GM19467 (cell line): Measurements from ENCODE around the gene TMEM151A.
"Not testable (repeated sequence)": the region's sequence is repeated elsewhere in the genome, so short reads cannot be mapped to it uniquely, and the experiment has no call there.

Experiments used
- ATAC-seq: cut with Tn5 transposase; IDR thresholded peaks from one replicate; pipeline ENCODE4 v1.9.1; 2021; ENCODE audit warnings: mild to moderate bottlenecking, moderate library complexity; ENCODE audit not compliant: unreplicated experiment

TMEM151A gene

DNA sequence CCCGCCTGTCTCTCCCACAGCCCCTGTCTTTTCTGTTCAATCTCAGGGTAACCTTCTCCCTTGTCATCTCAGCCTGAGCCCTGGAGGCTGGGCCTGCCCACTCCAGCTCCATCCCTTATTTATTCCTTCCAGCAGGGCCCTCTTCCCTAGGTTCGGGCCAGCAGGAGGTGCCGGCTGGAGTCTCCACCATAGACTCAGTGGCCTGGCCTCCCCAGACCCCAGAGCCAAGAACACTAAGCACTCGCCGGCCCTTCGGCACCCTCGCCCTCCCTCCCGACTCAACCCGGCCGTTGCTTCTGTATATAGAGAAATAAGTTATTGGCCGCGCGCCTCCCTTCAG lies 24.7 kb upstream of the TMEM151A start:
- no peak for ATAC-seq

DNA sequence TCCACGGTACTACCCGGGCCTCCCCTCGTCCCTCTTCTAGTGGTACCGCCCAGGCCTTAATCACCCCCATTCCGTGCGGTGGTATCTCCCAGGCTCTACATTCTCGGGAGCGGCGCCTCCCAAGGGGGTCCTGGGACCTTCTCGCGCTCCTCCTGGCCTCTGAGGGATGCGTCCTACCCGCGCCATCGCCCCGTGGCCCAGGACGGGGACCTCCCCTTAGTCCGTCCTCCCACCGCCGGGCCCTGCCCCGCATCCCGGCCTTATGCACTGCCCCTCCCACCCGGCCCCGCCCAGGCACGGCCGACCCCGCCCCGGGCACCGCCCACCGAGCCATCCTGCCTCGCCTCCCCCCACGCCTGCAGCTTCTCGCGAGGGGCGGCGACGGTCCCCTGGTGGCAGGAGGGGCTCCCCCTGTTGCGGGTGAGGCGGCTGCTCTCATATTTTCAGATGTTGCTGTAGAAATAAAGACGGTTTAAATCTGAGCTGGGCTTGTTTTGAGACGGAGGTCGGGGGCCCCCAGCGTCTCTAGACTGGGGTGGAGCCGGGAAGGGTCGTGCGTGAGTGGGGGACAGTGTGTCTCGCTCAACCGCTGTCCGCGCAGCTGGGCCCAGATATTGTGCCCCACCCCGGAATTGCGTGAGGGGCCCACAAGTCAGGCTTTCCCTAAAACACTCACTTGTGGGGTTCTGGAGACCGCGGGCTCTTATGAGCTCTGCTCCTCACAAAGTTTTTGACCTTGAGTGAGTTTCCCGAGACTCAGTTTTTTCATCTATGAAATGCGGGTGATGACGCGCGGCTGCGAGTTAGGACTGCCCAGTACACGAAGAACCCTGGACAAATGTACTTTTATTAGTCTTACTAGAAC lies 24.1 kb upstream of the TMEM151A start:
- peak; percentile 40 for ATAC-seq

DNA sequence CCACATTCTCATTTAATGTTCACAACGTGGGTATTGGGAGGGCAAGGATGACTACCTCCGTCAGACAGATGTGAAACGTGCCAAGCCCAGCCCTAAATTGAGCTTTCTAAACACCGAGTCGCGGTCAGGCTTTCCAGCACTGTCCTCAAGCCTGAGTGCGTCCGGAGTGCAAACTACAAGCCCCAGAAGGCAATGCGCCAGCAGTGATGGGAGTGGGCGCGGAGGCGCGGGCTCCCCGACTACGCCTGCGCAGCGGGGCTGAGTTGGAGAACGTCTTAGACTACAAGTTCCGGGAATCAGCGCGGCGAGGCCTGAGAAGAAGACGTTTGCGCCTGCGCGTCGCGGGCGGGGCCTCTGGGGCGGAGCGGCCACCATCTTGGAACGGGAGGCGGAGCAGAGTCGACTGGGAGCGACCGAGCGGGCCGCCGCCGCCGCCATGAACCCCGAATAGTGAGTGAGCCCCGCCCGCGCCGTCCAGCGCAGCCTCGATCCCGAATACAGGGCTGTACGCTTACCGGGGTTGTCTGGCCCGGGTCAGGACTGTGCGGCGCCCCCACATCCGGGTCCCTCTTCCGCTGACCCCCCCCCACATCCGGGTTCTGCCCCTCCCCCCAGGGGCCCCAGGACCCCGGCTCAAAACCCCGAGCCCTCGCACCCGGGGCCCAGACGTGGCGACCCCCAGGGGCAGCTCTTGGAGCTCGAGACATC lies 23.3 kb upstream of the TMEM151A start, which contains the start of gene RAB1B:
RAB1B (plus strand) TSS at position 396 of the 708 bp plus-strand sequence; CDS start at position 437, 41 bp downstream.
- peak; percentile 78 for ATAC-seq

DNA sequence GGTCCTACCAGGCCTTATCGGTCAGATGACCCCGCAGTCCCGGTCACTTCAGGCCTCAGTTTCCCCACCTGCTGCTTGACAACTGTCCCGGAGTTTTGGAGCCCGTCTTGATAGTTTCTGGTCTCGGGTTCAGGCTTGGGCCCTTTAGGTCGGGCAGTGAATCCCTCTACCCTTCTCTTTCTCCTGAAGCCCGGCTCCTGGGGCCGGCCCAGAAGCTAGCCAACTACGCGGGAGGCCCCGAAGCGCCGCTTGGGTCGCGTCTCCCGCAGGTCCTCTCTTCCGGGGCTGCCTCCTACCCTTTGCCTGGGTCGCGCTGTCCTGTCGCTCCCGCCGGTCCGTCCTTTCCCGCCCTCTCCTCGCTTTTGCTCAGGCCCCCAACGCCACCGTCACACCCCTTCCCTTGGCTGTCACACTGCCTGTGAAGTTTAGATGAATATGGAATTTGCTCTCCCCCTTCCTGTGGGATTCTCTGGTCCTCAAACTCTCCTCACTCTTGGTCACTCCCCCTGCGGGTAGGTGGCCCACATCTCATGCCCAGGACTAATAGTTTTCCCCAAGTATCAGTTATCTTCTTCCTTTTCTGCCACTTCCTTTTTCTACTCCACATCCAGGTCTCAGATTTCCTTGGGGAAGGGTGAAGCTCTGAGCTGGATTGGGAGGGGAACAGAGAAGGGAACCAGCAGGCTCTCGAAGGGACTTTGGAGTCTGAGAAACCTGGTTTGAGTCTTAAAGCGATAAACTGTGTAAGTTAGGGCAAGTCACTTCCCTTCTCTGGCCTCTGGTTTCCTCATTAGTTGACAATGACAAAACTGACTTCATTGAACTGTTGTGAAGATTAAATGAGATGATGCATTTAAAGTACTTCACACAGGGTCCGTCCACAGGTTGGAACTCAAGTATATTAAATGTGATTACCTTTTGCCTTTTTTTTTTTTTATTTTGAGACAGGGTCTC lies 22.5 kb upstream of the TMEM151A start:
- no peak for ATAC-seq

DNA sequence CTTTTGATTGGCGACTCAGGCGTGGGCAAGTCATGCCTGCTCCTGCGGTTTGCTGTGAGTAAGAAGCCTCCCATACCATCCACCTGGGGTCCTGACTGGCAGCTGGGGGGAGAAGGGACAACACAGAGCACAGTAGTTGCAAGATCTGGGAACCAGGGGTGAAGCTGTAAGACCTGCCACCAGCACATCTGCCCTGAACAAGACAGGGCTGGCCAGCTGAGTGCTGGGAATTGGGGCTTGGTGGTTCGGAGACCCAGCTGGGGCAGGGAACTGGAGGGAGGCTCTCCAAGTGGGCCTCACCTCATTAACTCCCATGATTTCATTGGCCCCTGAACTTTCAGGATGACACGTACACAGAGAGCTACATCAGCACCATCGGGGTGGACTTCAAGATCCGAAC lies 19.9 kb upstream of the TMEM151A start:
- ATAC-seq, result no peak

DNA sequence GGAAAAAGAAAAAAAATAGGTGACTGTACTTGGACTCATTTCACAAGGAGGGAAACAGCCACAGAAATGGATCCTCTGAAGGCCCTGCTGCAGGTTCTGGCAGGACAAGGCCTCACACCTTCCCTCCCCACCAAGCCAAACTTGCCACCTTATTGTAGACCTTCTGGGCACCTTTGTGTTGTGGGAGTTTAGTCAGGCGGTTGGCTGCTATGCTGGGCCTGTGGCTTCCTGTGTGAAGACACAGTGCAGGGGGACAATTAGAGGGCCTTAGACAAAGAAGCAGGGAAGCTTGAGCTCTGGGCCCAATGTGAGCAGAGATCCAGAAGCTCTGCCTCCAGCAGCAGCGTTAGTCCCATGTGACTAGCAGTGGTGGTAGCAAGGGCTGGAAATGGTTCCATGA lies 19.1 kb upstream of the TMEM151A start:
- no peak for ATAC-seq

DNA sequence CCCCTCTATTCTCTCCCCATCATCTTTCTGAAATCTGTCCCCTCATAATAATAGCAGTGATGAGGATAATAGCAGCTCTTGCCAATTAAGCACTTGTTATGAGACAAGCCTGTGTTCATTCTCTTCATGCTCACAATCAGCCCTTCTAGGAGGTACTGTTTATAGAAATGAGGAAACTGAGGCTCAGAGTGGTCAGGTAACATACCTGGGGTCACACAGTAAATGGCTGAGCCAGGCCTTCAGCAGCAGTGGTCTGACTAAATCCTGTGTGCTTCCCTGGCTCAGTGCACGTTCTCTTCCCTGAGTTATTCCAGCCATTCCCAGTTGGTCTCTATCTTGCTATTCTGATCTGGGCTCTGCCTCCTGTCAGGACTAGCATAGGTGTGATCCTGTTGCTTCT lies 17.5 kb upstream of the TMEM151A start:
- ATAC-seq, result no peak

DNA sequence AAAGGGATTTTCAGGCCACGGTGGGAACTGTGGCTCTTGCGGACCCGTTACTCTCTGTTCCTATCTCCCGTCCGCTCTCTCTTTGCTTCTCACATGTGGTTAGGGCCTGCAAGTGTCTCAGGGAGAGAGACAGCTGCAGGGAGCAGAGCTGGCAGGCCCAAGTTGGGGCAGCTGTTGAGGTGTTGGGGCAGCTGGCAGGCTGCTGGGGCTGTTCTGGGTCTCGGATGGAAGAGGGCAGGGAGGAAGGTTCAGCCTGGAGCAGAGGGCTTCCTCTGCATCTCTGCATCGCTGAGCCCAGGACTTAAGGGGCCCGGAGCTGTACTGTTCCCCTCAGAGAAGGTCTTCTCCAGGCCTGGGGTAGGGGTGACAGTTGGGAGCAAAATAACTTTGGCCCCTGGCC lies 16.3 kb upstream of the TMEM151A start:
- ATAC-seq, result no peak

DNA sequence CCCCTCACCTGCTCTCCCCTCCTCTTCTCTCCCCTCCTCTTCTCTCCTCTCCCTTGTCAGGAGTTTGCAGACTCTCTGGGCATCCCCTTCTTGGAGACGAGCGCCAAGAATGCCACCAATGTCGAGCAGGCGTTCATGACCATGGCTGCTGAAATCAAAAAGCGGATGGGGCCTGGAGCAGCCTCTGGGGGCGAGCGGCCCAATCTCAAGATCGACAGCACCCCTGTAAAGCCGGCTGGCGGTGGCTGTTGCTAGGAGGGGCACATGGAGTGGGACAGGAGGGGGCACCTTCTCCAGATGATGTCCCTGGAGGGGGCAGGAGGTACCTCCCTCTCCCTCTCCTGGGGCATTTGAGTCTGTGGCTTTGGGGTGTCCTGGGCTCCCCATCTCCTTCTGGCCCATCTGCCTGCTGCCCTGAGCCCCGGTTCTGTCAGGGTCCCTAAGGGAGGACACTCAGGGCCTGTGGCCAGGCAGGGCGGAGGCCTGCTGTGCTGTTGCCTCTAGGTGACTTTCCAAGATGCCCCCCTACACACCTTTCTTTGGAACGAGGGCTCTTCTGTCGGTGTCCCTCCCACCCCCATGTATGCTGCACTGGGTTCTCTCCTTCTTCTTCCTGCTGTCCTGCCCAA lies 15.6 kb upstream of the TMEM151A start:
- ATAC-seq, result no peak

DNA sequence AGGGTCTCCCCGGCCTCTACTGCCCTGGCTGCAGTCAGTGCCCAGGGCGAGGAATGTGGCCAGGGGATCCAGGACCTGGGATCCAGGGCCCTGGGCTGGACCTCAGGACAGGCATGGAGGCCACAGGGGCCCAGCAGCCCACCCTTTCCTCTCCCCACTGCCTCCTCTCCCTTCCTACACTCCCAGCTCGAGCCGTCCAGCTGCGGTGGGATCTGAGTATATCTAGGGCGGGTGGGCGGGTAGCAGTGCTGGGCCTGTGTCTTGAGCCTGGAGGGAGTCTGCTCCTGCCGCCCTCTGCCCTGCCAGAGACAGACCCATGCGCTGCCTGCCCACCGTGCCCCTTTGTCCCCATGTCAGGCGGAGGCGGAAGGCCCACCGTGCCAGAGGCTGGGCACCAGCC lies 15.1 kb upstream of the TMEM151A start:
- ATAC-seq, result not testable (repeated sequence)

DNA sequence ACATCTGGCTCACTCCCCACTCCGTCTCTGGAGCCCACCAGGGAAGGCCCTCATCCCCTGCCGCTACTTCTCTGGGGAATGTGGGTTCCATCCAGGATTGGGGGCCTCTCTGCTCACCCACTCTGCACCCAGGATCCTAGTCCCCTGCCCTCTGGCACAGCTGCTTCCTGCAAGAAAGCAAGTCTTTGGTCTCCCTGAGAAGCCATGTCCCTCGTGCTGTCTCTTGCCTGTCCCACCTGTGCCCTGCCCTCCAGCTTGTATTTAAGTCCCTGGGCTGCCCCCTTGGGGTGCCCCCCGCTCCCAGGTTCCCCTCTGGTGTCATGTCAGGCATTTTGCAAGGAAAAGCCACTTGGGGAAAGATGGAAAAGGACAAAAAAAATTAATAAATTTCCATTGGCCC lies 14.6 kb upstream of the TMEM151A start:
- ATAC-seq, result not testable (repeated sequence)

DNA sequence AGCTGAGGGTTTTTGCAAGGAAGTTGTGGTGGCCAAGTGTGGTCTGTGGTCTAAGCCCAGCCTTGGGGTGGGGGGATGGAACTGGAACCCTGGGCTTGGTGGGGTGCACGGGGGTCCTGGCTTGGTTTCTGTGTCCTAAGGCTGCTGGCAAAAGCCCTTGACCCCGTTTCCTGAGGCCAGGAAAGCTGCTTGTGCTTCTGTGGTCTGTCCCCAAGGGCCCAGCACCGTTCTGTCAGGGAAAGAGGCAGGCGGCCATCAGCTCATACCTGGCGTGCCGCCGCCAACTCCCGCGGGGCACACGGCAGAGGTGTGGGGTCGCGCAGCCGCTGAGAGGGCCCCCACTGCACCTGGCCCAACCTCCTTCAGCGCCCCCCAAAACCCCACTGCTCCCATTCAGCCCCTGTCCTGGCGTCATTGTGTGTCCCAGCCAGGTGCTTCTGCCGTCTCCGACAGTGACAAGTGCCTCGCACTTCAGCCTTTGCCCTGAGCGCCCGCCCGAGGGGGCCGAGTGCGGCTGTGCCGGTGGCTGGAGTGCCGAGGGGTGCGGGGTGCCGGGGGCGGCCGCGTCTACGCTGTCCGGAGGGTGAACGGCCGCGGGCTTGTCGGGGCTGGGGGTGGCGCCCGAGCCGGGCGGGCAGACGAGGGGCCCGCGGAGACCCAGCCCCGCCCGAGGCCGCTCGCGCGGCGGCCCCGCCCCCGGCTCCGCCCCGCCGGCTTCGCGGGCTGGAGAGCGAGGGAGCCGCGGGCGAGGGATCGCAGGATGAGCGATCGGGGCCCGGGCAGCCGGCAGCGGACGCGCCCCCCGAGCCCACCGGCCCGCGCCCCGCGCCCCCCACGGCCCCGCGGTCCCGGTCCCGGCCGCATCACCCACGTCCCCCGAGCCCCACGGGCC lies 14.0 kb upstream of the TMEM151A start, which contains the start of gene CNIH2:
CNIH2 (plus strand) TSS at position 705 of the 892 bp plus-strand sequence. CDS start 282 bp downstream, outside the sequence.
- ATAC-seq, result no peak

DNA sequence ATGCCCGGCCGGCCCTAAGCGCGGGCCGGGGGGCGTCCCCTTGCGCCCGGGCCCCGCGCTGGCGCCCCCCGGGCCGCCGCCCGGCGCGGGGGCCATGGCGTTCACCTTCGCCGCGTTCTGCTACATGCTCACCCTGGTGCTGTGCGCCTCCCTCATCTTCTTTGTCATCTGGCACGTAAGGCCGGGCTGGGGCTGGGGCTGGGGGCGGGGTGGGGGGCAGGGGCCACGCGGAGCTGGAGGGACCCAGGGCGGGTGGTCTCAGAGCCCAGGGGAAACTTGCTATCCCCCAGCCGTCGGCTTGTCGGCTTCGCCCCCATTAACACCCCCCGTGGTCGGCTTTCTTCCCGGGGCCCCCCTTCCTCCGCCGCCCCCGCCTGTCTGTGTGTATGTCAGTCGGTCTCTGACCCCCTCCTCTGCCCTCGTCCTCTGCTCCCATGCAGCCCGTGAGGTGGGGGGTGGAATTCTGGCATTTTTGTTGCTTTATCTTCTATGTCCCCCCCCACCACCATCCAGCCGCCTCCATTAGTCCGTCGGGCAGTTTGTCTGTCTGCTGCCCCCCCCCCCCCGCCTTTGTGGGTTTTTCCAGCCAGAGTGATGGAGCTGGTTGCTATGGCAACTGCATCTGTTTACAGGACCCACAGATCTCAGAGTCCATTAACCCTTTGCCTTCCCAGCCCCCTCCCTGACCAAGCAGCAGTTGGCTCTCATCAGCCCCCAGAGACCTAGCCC lies 13.2 kb upstream of the TMEM151A start:
- no peak for ATAC-seq

DNA sequence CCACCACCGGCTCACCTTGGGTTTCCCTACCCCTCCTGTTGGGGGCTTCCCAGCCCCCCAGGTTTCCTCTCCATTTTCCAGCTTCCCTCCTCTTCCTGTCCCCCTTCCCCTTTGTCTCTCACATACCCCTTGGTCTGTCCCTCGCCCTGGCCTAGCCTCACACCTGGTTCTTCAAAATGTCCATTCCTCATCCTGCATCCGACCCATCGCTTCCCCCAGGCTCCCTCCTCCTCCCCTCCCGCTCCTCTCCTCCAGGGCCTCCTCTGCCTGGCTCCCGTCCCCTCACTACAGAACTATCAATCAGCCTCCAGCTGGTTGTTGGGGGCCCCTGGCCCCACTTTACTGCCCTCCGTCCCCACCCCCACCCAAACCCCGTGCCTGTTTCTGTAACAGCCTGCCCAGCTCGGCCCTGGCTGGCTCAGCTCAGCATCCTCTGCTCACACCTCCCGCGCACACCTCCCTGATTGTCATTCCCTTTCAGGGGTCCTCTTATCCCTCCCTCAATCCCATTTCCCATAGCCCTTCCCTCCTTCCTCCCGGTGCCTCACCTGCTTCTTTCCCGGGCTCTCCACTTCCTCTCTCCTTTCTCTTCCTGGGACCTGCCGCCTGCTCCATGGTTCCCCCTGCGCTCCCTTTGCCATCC lies 12.5 kb upstream of the TMEM151A start:
- ATAC-seq, result no peak

DNA sequence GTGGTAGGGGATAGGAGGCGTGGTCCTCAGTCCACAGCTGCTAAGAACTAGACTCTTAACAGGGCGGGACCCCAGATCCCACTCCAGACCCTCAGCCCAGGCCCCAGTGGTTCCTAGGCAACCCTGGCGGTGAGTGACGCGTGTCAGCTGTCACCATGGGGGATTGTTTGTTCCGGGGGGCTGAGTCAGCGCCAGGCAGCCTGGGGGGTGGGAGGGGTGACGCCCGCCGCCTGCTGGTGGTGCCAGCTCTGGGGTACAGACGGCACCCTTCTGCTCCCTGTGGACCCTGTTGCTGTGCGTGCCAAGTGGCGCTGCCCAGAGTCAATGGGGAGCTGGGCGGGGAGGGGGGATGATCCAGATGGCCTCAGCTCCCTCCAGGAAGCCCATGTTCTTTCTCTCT lies 11.3 kb upstream of the TMEM151A start:
- ATAC-seq, result no peak

DNA sequence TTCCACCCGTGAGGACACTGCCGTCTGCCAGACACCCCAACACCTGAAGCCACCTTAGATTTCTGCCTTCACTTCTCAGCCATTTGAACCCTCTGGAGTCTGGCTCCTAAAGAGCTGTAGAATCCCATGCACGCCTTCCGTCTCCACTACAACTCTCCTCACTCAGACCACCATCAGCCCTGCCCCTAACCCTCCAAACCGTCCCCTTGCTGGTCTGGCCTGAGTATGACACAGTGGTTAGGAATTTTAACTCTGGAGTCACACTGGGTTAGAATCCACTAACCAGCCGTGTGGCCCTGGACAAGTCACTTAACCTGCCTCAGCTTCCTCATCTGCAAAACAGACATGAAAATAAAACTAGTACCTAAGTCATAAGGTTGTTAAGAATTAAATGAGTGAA lies 10.7 kb upstream of the TMEM151A start:
- no peak for ATAC-seq

DNA sequence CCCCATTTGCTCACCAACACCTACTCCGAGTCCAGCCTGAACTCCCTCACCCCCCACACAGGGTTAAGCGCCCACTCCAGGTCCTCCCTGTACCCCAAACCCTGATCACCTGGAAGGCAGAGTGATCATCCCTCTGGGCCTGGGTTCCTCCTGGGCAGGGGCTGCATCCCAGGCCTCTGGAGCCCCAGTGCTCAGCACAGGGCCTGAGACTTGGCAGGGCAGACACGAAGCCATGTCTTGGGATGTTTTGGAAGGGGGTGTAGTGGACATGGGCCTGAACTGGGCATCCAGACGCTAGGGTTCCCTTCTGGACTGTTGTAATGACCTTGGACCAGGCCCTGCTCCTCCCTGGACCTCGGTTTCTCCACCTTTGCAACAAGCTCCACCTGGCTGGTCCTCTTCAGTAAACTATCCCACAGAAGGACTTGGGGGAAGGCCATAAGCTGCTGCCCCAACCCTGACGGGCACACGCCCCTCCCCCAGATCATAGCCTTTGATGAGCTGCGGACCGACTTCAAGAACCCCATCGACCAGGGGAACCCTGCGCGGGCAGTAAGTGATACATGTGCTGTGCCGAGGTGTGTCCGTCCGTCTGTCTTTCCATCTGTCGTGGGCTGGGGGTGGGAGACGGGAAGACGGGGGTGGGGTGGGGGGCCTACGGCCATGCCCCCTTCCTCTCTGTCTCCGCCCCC lies 9.8 kb upstream of the TMEM151A start:
- ATAC-seq, result no peak
